ENCODE results near the gene ACAT2. TPM values are rescaled to one million over a fixed set of nuclear protein-coding genes. Genes with fewer than 3 reads are reported as not detected.
"Not testable (repeated sequence)": the region's sequence is repeated elsewhere in the genome, so short reads cannot be mapped to it uniquely, and the experiment has no call there.

The ACAT2 gene
- total RNA-seq, 2 donors from 2014 or later, result 7.3 to 16.2 TPM

DNA sequence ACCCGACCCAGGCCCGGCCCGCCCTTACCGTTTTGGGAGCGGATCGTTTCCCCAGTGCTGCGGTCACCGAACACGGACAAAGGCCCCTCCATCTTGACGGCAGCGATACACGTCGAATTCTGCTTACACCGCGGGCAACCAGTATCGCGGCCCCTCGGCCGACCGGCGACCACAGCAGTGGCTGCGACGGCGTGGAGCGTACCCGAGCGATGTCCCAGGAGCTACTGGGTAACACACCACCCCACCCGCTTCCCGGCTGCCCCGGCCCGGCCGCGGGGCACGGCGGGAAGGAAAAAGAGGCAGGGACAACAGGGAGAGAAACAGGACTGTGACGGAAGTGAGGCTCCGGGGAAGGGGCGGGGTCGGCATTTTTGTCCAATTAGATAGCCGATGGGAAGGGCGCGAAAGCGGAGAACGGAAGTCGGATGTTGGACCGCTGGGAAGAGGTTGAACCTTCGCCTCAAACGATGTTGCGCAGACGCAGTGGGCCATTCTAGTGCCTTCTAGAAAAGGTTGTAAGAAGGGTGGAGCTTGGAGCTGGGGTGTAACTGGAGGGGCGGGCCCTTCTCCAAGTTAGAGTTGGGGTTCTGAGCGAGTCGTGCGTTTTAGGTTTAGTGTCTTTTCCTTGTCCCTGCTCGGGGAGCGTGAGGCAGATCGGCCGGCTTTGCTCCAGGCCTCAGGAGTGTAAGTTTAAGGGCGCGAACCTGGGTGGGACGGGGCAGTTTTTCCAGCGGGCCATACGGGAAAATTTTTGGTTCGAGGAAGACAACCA lies 27.7 kb downstream of the ACAT2 start, which contains the start of gene TCP1:
TSS of gene TCP1 (minus strand) at position 226 of the 772 bp plus-strand sequence. CDS start at position 92, 134 bp downstream.
- Histone ChIP-seq H3K27me3 (no peaks in the 10 kb centered on the region), H3K27ac (peak within 1 kb of the TSS; percentile 93 to 100 (median 98)), H3K4me1 (peaks cover 50% of the 10 kb centered on the region), H3K4me3 (peak within 1 kb of the TSS; percentile 96 to 98), H3K9me3 (no peaks in the 10 kb centered on the region), H3K36me3 (replicated peaks in 1 of 2; ENCODE audit: insufficient read depth in 1 of 2, low read depth in 2 of 2) (peaks cover 0 to 12% of the 10 kb centered on the region in 2 donors)
- ATAC-seq (peak; percentile 90), DNase-seq (peak; percentile 100)
- intact Hi-C loops (cut with DNase I), result no loop called here
- WGBS, 2 donors, result 0% methylated on average over 37 to 45 of the region's 64 CpGs
- TF ChIP-seq, protein P1, sequence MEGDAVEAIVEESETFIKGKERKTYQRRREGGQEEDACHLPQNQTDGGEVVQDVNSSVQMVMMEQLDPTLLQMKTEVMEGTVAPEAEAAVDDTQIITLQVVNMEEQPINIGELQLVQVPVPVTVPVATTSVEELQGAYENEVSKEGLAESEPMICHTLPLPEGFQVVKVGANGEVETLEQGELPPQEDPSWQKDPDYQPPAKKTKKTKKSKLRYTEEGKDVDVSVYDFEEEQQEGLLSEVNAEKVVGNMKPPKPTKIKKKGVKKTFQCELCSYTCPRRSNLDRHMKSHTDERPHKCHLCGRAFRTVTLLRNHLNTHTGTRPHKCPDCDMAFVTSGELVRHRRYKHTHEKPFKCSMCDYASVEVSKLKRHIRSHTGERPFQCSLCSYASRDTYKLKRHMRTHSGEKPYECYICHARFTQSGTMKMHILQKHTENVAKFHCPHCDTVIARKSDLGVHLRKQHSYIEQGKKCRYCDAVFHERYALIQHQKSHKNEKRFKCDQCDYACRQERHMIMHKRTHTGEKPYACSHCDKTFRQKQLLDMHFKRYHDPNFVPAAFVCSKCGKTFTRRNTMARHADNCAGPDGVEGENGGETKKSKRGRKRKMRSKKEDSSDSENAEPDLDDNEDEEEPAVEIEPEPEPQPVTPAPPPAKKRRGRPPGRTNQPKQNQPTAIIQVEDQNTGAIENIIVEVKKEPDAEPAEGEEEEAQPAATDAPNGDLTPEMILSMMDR (IDR thresholded peaks at IDR 0.05), result peak in 1 of 7 experiments; percentile 19
- peak; percentile 96 to 97 (median 97) for TF ChIP-seq POLR2A (IDR thresholded peaks at IDR 0.05)

DNA sequence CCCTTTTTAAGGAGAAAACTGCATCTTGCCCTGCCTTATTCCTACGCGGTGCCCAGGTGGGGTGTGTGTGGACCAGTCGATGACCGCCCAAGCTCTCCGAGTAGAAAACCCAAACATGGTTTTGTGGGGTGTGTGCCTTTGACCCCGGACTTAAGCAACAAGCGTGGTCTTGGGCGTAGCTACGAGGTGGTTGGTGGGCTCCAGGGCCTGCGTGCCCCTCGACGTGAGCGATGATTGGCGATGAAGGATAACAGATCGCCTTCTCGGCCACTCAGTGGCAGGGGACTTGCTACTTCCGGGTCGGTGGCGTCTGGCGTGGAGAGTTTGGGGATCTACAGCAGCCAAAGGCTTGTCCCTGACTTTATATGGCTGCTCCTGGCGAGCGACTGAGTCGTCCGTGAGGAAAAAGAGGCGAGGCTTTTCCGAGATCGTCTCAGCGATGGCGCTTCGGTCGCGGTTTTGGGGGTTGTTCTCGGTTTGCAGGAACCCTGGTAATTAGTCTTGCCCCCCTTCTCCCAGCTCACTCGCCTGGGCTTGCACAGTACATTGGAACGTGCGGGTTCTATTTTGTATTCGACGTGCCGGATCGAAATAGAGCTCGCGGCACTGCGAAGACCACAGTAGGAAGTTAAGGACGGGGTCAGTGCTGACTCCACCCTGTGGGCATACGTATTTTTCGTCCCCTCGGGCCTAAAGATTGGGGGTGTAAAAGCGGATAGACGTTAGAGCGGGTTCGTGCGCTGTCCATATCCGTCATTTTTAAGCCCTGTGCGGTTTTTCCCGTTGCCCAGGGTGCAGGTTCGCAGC lies 28.5 kb downstream of the ACAT2 start, which contains the start of gene MRPL18:
TSS of gene MRPL18 (plus strand) at position 319 of the 807 bp plus-strand sequence. CDS start at position 440, 121 bp downstream.
- peak; percentile 55 to 87 (median 75) for TF ChIP-seq POLR2A (IDR thresholded peaks at IDR 0.05)
- TF ChIP-seq, protein P1 (IDR thresholded peaks at IDR 0.05), result peak in 1 of 7 experiments; percentile 7
- DNase-seq (peak; percentile 91 to 97 (median 96)), ATAC-seq (peak; percentile 87)
- intact Hi-C loops (cut with DNase I), result no loop called here
- H3K4me3 ChIP-seq, result peak within 1 kb of the TSS; percentile 96 to 98
- peaks cover 50% of the 10 kb centered on the region for H3K4me1 ChIP-seq
- no peaks in the 10 kb centered on the region for H3K9me3 ChIP-seq
- whole genome bisulfite sequencing, 2 donors, result 0% methylated on average over 15 to 56 of the region's 56 CpGs
- peak within 1 kb of the TSS; percentile 93 to 100 (median 98) for H3K27ac ChIP-seq
- no peaks in the 10 kb centered on the region for H3K27me3 ChIP-seq
- H3K36me3 ChIP-seq (replicated peaks in 1 of 2; ENCODE audit: insufficient read depth in 1 of 2, low read depth in 2 of 2), result peaks cover 0 to 4% of the 10 kb centered on the region in 2 donors

DNA sequence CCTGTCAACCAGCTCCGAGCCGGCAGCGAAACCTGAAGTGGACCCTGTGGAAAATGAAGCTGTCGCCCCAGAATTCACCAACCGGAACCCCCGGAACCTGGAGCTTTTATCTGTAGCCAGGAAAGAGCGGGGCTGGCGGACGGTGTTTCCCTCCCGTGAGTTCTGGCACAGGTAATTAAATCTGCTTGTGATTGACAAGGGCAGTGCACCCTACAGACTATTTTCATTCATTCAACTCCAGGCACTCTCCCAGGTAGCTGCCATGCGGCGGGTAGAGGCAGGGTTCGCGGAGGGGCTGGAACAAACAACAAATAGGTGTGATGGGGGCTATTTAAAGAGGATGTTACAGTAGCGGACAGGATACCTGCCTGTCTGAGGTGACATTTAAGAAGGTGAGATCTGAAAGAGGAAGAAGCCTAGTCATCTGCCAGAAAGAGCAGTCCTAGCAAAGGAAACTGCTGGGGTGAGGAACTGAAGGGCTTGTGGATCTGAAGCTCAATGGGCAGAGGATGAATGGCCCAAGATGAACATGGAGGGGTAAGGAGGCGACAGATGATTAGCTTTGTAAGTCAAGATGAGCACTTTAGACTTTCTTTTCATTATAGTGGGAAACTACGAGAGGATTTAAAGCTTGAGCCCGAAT lies 29.2 kb downstream of the ACAT2 start:
- WGBS, 2 donors, result 13 to 16% methylated on average over 13 to 18 of the region's 18 CpGs
- Histone ChIP-seq H3K27ac (peak overlapping the region; percentile 93 to 100 (median 98)), H3K36me3 (replicated peaks in 1 of 2; ENCODE audit: insufficient read depth in 1 of 2, low read depth in 2 of 2) (peaks cover 0 to 3% of the 10 kb centered on the region in 2 donors), H3K4me1 (peaks cover 50% of the 10 kb centered on the region), H3K27me3 (no peaks in the 10 kb centered on the region), H3K4me3 (peak overlapping the region; percentile 32 to 50), H3K9me3 (no peaks in the 10 kb centered on the region)
- ATAC-seq (no peak), DNase-seq (peak in 3 of 4 donors; percentile 21 to 42 (median 23))
- intact Hi-C loops (cut with DNase I), result no loop called here
- TF ChIP-seq, protein P1 (IDR thresholded peaks at IDR 0.05), result no peak
- TF ChIP-seq POLR2A (IDR thresholded peaks at IDR 0.05), result no peak

DNA sequence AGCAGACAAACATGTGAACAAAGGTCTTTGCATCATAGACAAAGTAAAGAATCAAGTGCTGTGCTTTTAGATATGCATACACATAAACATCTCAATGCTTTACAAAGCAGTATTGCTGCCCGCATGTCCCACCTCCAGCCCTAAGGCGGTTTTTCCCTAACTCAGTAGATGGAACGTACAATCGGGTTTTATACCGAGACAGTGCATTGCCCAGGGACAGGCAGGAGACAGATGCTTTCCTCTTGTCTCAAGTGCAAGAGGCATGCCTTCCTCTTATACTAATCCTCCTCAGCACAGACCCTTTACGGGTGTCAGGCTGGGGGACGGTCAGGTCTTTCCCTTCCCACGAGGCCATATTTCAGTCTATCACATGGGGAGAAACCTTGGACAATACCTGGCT lies 33.1 kb downstream of the ACAT2 start:
- WGBS, 2 donors, result 79 to 86% methylated on average over 8 of the region's 8 CpGs
- not testable (repeated sequence) for H3K27ac ChIP-seq, H3K27me3 ChIP-seq

More for the DNA sequence above, 33.1 kb downstream of the ACAT2 start:
- H3K36me3 ChIP-seq (replicated peaks in 1 of 2; ENCODE audit: insufficient read depth in 1 of 2, low read depth in 2 of 2); H3K9me3 ChIP-seq; intact Hi-C loops (cut with DNase I); ATAC-seq; DNase-seq; H3K4me3 ChIP-seq: not testable (repeated sequence)
- H3K4me1 ChIP-seq, result peaks cover 29% of the 10 kb centered on the region

Data from body of pancreas (tissue), 4 donors.